ENCODE measurements around the gene KNDC1. TPM values are rescaled to one million over a fixed set of nuclear protein-coding genes. Genes with fewer than 3 reads are reported as not detected.

The KNDC1 gene
- total and polyA plus RNA-seq, 8 donors, result 2.5 to 10.4 (median 4.0) TPM

DNA sequence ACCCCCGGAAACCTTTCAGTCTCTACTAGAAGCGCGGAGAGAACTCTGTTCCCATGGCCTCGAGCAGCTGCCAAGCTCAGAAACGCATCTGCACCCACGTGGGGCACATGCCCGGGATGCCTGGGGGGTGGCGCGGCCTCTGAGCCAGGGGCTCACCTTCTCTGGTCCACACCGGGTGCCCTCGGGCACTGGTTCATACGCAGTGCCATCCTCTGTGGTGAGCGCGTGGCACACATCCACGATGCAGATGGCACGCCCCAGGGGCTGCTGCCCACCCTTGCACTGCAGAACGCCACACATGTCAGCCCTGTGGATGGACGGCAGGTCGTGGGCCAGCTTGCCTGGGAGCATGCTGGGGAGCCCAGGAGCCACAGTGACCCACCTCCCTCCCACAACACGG, 110.2 kb downstream of the KNDC1 start:
- intact Hi-C loops (cut with DNase I), result no loop called here
- no peak for ATAC-seq
- TF ChIP-seq CTCF (IDR thresholded peaks at IDR 0.05), result no peak
- no peak for DNase-seq
- Histone ChIP-seq H3K4me1 (peaks cover 0 to 12% of the 10 kb centered on the region in 2 donors), H3K27ac (no peak overlapping the region), H3K4me3 (no peak overlapping the region), H3K36me3 (peaks cover 0 to 81% of the 10 kb centered on the region in 2 donors), H3K27me3 (peaks cover 0 to 27% of the 10 kb centered on the region in 2 donors), H3K9me3 (no peaks in the 10 kb centered on the region)

DNA sequence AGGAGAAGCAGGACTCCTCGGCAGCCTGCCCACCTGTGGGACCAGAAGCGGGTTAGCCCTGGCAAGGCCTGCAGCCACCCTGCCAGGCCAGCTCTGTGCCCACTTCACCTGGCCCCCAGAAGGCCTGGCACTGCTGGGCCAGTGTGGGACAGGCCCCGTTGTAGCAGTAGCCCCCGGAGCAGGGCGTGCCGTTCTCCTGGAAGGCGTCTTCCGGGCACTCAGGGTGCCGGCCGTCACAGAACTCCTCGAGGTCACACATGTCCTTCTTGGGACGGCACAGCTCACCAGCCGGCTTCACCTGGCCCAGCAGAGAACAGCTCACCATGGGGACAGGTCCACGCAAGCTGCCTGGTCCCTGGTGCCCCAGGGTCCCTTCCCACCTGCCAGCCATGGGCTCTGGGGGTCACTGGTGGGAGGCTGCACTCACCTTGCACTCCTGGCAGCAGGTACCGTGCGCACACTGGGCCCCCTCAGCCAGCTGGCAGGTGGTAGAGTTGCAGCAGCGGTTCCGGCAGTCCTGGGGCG, 110.8 kb downstream of the KNDC1 start:
- H3K27ac ChIP-seq, result no peak overlapping the region
- no peaks in the 10 kb centered on the region for H3K9me3 ChIP-seq
- TF ChIP-seq CTCF (IDR thresholded peaks at IDR 0.05), result no peak
- peaks cover 0 to 33% of the 10 kb centered on the region in 2 donors for H3K27me3 ChIP-seq
- H3K4me1 ChIP-seq, result peaks cover 0 to 15% of the 10 kb centered on the region in 2 donors
- ATAC-seq, result no peak
- H3K4me3 ChIP-seq, result no peak overlapping the region
- intact Hi-C loops (cut with DNase I), result no loop called here
- DNase-seq, result no peak
- peaks cover 0 to 81% of the 10 kb centered on the region in 2 donors for H3K36me3 ChIP-seq

DNA sequence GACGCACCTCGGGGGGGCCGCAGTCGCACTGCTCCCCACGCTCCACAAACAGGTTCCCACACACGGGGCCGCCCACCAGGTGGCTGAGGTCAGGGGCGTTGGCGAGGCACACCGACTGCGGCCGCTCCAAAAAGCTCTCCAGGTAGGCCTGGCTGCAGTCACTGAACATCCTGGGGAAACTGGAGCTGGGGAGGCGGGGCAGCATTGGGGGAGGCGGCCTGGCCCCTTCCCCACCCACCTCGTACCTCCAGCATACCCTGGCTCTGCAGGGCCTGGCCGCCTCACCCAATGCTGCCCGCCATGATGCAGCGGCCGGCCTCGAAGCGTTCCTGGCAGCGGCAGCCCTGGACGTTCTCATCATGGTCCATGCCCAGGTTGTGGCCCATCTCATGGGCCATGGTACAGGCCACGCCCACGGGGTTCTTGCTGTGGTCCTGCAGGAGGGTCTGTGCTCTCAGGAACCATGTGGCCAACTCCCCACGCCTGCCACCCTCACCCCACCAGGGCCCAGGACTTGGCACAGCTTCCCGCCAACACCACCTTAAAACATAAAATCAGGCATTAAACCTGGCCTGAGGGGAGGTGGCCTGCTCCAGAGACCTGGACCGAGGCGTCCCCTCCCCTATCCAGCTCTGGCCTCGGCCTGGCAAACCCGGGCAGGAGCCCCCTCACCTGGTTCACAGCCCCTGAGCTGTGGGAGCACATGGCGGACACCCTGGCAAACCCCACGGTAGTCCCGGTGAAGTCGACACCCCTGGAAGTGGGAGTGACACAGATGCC, 111.7 kb downstream of the KNDC1 start:
- no peak overlapping the region for H3K27ac ChIP-seq
- no peaks in the 10 kb centered on the region for H3K9me3 ChIP-seq
- no peak overlapping the region for H3K4me3 ChIP-seq
- peaks cover 0 to 74% of the 10 kb centered on the region in 2 donors for H3K36me3 ChIP-seq
- H3K27me3 ChIP-seq, result peaks cover 6 to 37% of the 10 kb centered on the region in 2 donors
- peaks cover 0 to 24% of the 10 kb centered on the region in 2 donors for H3K4me1 ChIP-seq
- intact Hi-C loops (cut with DNase I), result no loop called here
- ATAC-seq, result no peak
- TF ChIP-seq CTCF (IDR thresholded peaks at IDR 0.05), result no peak
- DNase-seq, result no peak

- intact Hi-C loops (cut with DNase I), result no loop called here
Observed at GRCh38 chr10:133272301-133272963, 112.4 kb downstream of the KNDC1 start.

More at GRCh38 chr10:133272301-133272963, 112.4 kb downstream of the KNDC1 start:
- H3K27me3 ChIP-seq, result peaks cover 11 to 44% of the 10 kb centered on the region in 2 donors
- no peak overlapping the region for H3K4me3 ChIP-seq
- peaks cover 0 to 31% of the 10 kb centered on the region in 2 donors for H3K4me1 ChIP-seq
- TF ChIP-seq CTCF (IDR thresholded peaks at IDR 0.05), result no peak
- no peaks in the 10 kb centered on the region for H3K9me3 ChIP-seq
- ATAC-seq (no peak), DNase-seq (no peak)
- H3K27ac ChIP-seq, result no peak overlapping the region
- peaks cover 0 to 66% of the 10 kb centered on the region in 2 donors for H3K36me3 ChIP-seq

All from left lung (tissue), 10 donors.